SK-N-SH (cell line): ENCODE measurements around the gene GPR55. TPM values are rescaled to one million over a fixed set of nuclear protein-coding genes. Genes with fewer than 3 reads are reported as not detected.

Experiments used
- CTCF ChIA-PET: fragments of 300-600, 350-600 bp; formaldehyde crosslinking; extraction: SDS; loops from one replicate; lab custom pipeline; 2021; lab: Yijun Ruan, JAX
- POLR2A ChIA-PET: fragments of 350-600 bp; sonication (Branson Sonifier 250); formaldehyde crosslinking; extraction: SDS; loops from one replicate; lab custom pipeline; 2020; ENCODE audit warnings: antibody characterized with exemption, inconsistent platforms; lab: Yijun Ruan, JAX
- DNase-seq: peaks from one replicate; pipeline ENCODE4 v3.0.0; 2012
- H2AFZ ChIP-seq: fragments of 200-600 bp; sonication (generic); 2 replicates; pipeline ENCODE4 v1.8.1; 2016; ENCODE audit warnings: antibody characterized with exemption, mild to moderate bottlenecking, low read depth
- H3F3A ChIP-seq: fragments of 200-600 bp; sonication (generic); replicated peaks from 2 replicates; pipeline ENCODE3; 2016; ENCODE audit warnings: antibody characterized with exemption, mild to moderate bottlenecking; ENCODE audit not compliant: insufficient read depth
- H3K27ac ChIP-seq, 2 experiments: fragments of 200-500 bp in 1 of 2; fragments of 200-600 bp in 1 of 2; sonication (Bioruptor generic) in 1 of 2; sonication (generic), shearing (Covaris generic) in 1 of 2; 2 replicates each; pipeline versions ENCODE4 v1.5.1 to v1.6.1; 2014 to 2016; ENCODE audit warnings: low read depth in 2 of 2, inconsistent platforms in 1 of 2, low read length in 1 of 2, mild to moderate bottlenecking in 1 of 2, mixed read lengths in 1 of 2
- H3K27me3 ChIP-seq: fragments of 200-600 bp; sonication (generic), shearing (Covaris generic); 2 replicates; pipeline ENCODE4 v1.6.1; 2016; ENCODE audit warnings: mixed run types; ENCODE audit not compliant: insufficient read depth
- H3K36me3 ChIP-seq, 2 experiments: fragments of 200-500 bp in 1 of 2; fragments of 200-600 bp in 1 of 2; sonication (Bioruptor generic) in 1 of 2; sonication (generic) in 1 of 2; replicated peaks in 1 of 2; 2 replicates each; pipeline versions ENCODE3 to v1.5.1; 2014 to 2016; ENCODE audit warnings: low read length in 1 of 2, mild to moderate bottlenecking in 1 of 2; ENCODE audit not compliant: insufficient read depth in 2 of 2, control insufficient read depth in 1 of 2
- H3K4me1 ChIP-seq, 2 experiments: fragments of 200-500 bp in 1 of 2; fragments of 200-600 bp in 1 of 2; sonication (Bioruptor generic) in 1 of 2; sonication (generic), shearing (Covaris generic) in 1 of 2; 2 replicates each; pipeline versions ENCODE4 v1.5.1 to v1.6.1; 2014 to 2016; ENCODE audit warnings: low read depth in 1 of 2, low read length in 1 of 2, mixed run types in 1 of 2; ENCODE audit not compliant: insufficient read depth in 2 of 2, control insufficient read depth in 1 of 2
- H3K4me2 ChIP-seq: fragments of 200-600 bp; sonication (generic), shearing (Covaris generic); 2 replicates; pipeline ENCODE4 v1.6.1; 2017; ENCODE audit warnings: mixed run types
- H3K4me3 ChIP-seq, 2 experiments: fragments of 200-500 bp in 1 of 2; fragments of 200-600 bp in 1 of 2; sonication (Bioruptor generic) in 1 of 2; sonication (generic), shearing (Covaris generic) in 1 of 2; 2 replicates each; pipeline versions ENCODE4 v1.5.1 to v1.8.1; 2014 to 2016; ENCODE audit warnings: low read depth in 2 of 2, inconsistent platforms in 1 of 2, low read length in 1 of 2, mild to moderate bottlenecking in 1 of 2, mixed read lengths in 1 of 2, moderate library complexity in 1 of 2
- H3K79me2 ChIP-seq: fragments of 200-600 bp; sonication (generic); 2 replicates; pipeline ENCODE4 v1.8.1; 2017; ENCODE audit warnings: mild to moderate bottlenecking; ENCODE audit not compliant: insufficient read depth
- H3K9ac ChIP-seq: fragments of 200-600 bp; sonication (generic); 2 replicates; pipeline ENCODE4 v1.6.1; 2017; ENCODE audit warnings: mixed run types
- H3K9me2 ChIP-seq: fragments of 200-600 bp; sonication (generic); 2 replicates; pipeline ENCODE4 v1.6.1; 2017; ENCODE audit warnings: mixed run types
- H3K9me3 ChIP-seq: fragments of 200-600 bp; sonication (generic); 2 replicates; pipeline ENCODE4 v1.6.1; 2017; ENCODE audit warnings: mixed run types, mild to moderate bottlenecking, moderate library complexity
- H4K20me1 ChIP-seq: fragments of 200-600 bp; sonication (generic); 2 replicates; pipeline ENCODE4 v1.6.1; 2017; ENCODE audit warnings: mild to moderate bottlenecking, mixed run types; ENCODE audit not compliant: insufficient read depth
- CTCF ChIP-seq: fragments of 200-600 bp; sonication (generic); IDR thresholded peaks from 2 replicates; pipeline ENCODE4 v1.6.1; 2017; ENCODE audit warnings: antibody characterized with exemption, mild to moderate bottlenecking, moderate library complexity
- EZH2phosphoT487 ChIP-seq: fragments of 200-600 bp; sonication (generic); IDR thresholded peaks from 2 replicates; pipeline ENCODE4 v1.6.1; 2017; ENCODE audit warnings: low read depth, mixed run types, mild to moderate bottlenecking, antibody characterized with exemption, moderate library complexity, borderline replicate concordance
- FOXJ3 ChIP-seq: sonication (generic); formaldehyde crosslinking; IDR thresholded peaks from 2 replicates; pipeline ENCODE4 v1.5.1; 2020; ENCODE audit warnings: mild to moderate bottlenecking, missing genetic modification reagents
- FOXM1 ChIP-seq: IDR thresholded peaks from 2 replicates; pipeline ENCODE4 v1.4.0; 2012; ENCODE audit warnings: low read depth, mild to moderate bottlenecking
- JUND ChIP-seq: IDR thresholded peaks from 2 replicates; pipeline ENCODE4 v1.4.0; 2012
- MAX ChIP-seq: IDR thresholded peaks from 2 replicates; pipeline ENCODE4 v1.4.0; 2012; ENCODE audit warnings: low read depth
- NFIC ChIP-seq: IDR thresholded peaks from 2 replicates; pipeline ENCODE4 v1.4.0; 2012; ENCODE audit warnings: borderline replicate concordance
- POLR2AphosphoS5 ChIP-seq: IDR thresholded peaks from 2 replicates; pipeline ENCODE4 v1.6.1; 2012; ENCODE audit warnings: low read depth, low read length
- RAD21 ChIP-seq: IDR thresholded peaks from 2 replicates; pipeline ENCODE4 v1.6.1; 2012; ENCODE audit warnings: mild to moderate bottlenecking, low read length
- REST ChIP-seq: IDR thresholded peaks from 2 replicates; pipeline ENCODE4 v1.6.1; 2012; ENCODE audit warnings: mild to moderate bottlenecking, low read depth, low read length, moderate library complexity
- RFX5 ChIP-seq: IDR thresholded peaks from 2 replicates; pipeline ENCODE4 v1.6.1; 2012; ENCODE audit warnings: mild to moderate bottlenecking, improper control_type of control experiment, low read length
- RXRA ChIP-seq: IDR thresholded peaks from 2 replicates; pipeline ENCODE4 v1.4.0; 2012; ENCODE audit warnings: low read depth, mild to moderate bottlenecking, borderline replicate concordance
- SIN3A ChIP-seq: IDR thresholded peaks from 2 replicates; pipeline ENCODE4 v1.6.1; 2012; ENCODE audit warnings: low read depth, mild to moderate bottlenecking, low read length, moderate library complexity, borderline replicate concordance
- SMC3 ChIP-seq: IDR thresholded peaks from 2 replicates; pipeline ENCODE4 v1.6.1; 2012; ENCODE audit warnings: low read depth, low read length, improper control_type of control experiment
- TAF1 ChIP-seq: IDR thresholded peaks from 2 replicates; pipeline ENCODE4 v1.6.1; 2012; ENCODE audit warnings: low read depth, mild to moderate bottlenecking, low read length, moderate library complexity, borderline replicate concordance
- TCF12 ChIP-seq: IDR thresholded peaks from 2 replicates; pipeline ENCODE4 v1.4.0; 2012
- YY1 ChIP-seq: IDR thresholded peaks from 2 replicates; pipeline ENCODE4 v1.4.0; 2012; ENCODE audit warnings: low read depth, mild to moderate bottlenecking
- ZBTB33 ChIP-seq: IDR thresholded peaks from 2 replicates; pipeline ENCODE4 v1.4.0; 2012; ENCODE audit warnings: low read depth, borderline replicate concordance
- WGBS: methylation state at CpG from one replicate; pipeline ENCODE4 v1.1.6; 2017; ENCODE audit warnings: low lambda C conversion rate; 5-methylcytosine and 5-hydroxymethylcytosine counted together
- polyA plus RNA-seq, 3 experiments: library from polyadenylated mRNA; depleted of rRNA; stranded (reverse); fragments of >200 nt; gene quantifications; 2 replicates each; pipeline ENCODE4 v1.2.3, GENCODE V29; 2012

The GPR55 gene
- polyA plus RNA-seq, 1 of the 3 experiments (the other 2 are of a cell fraction), result not detected

GRCh38 chr2:230914886-230915285 lies 10.2 kb downstream of the GPR55 start:
- WGBS, result 0% methylated on average over 2 of the region's 3 CpGs
- Histone ChIP-seq H3K9me2 (no peaks in the 10 kb centered on the region), H3K4me1 (no peaks in the 10 kb centered on the region), H3F3A (no peaks in the 10 kb centered on the region), H3K27me3 (peaks cover 12% of the 10 kb centered on the region; the same call in 1 of the 2 replicates), H3K9me3 (no peaks in the 10 kb centered on the region), H3K36me3 (no peaks in the 10 kb centered on the region), H3K79me2 (no peaks in the 10 kb centered on the region), H2AFZ (no peak overlapping the region), H4K20me1 (no peaks in the 10 kb centered on the region), H3K9ac (no peak overlapping the region), H3K27ac (no peak overlapping the region), H3K4me3 (no peak overlapping the region), H3K4me2 (no peak overlapping the region)
- ChIA-PET CTCF (interaction anchor here (1.0 to 4.1 kb wide), 7 partner anchors 18 to 72 kb away, joined by 3 to 58 read pairs (median 7); partner anchors contain the start of gene ITM2C), POLR2A (no interaction called here)
- DNase-seq, result no peak
- no peak for TF ChIP-seq SIN3A
- no peak for TF ChIP-seq FOXM1
- no peak for TF ChIP-seq EZH2phosphoT487
- no peak for TF ChIP-seq RAD21
- no peak for TF ChIP-seq RXRA
- TF ChIP-seq JUND, result no peak
- no peak for TF ChIP-seq FOXJ3 (CRISPR knock-in tag)
- TF ChIP-seq YY1, result no peak
- TF ChIP-seq POLR2AphosphoS5, result no peak

- peaks cover 12% of the 10 kb centered on the region; the same call in 1 of the 2 replicates for H3K27me3 ChIP-seq
- H3K79me2 ChIP-seq, result no peaks in the 10 kb centered on the region
- ChIA-PET CTCF (interaction anchor here (0.7 to 4.1 kb wide), 39 partner anchors 10 to 228 kb away, joined by 3 to 58 read pairs (median 5); partner anchors contain the start of genes GPR55, ITM2C and SPATA3), POLR2A (interaction anchor here (0.7 kb wide), 1 partner anchor 89 kb away, joined by 5 read pairs; no protein-coding TSS in a partner anchor)
- no peaks in the 10 kb centered on the region for H3K9me2 ChIP-seq
- H3K36me3 ChIP-seq, result no peaks in the 10 kb centered on the region
- no peak overlapping the region for H3K9ac ChIP-seq
- WGBS, result 68% methylated on average over 5 of the region's 5 CpGs
- no peak overlapping the region for H3K4me2 ChIP-seq
- DNase-seq, result peak; percentile 85
- TF ChIP-seq FOXM1 (no peak), FOXJ3 (CRISPR knock-in tag) (no peak), RAD21 (peak; percentile 89), REST (no peak), EZH2phosphoT487 (no peak), TCF12 (no peak), NFIC (no peak), MAX (no peak), TAF1 (no peak), ZBTB33 (no peak), SMC3 (peak; percentile 74), RFX5 (peak; percentile 92), CTCF (peak; percentile 58)
- H2AFZ ChIP-seq, result no peak overlapping the region
- H3K4me1 ChIP-seq, result no peaks in the 10 kb centered on the region; a peak in 1 of 4 replicates
- H4K20me1 ChIP-seq, result no peaks in the 10 kb centered on the region
- no peak overlapping the region for H3K4me3 ChIP-seq
- no peaks in the 10 kb centered on the region for H3K9me3 ChIP-seq
- no peak overlapping the region for H3K27ac ChIP-seq
- no peaks in the 10 kb centered on the region for H3F3A ChIP-seq
Observed at GRCh38 chr2:230913406-230914143, 11.5 kb downstream of the GPR55 start.
